PC-9 (cell line): ENCODE data around the gene CDH10. TPM values are rescaled to one million over a fixed set of nuclear protein-coding genes. Genes with fewer than 3 reads are reported as not detected.

Experiments
- BruUV-seq: library from RNA; stranded (reverse); fragments of 400-500 nt; replicated peaks from 2 replicates; lab custom pipeline; 2021; lab: Mats Ljungman, UMichigan
- CTCF ChIA-PET: fragments of 300-600 bp; sonication (Branson Sonifier 250); formaldehyde crosslinking; loops from one replicate; lab custom pipeline; 2022; ENCODE audit warnings: antibody characterized with exemption; lab: Charles Lee
- POLR2A ChIA-PET: fragments of 300-600 bp; sonication (Branson Sonifier 250); formaldehyde crosslinking; loops from one replicate; lab custom pipeline; 2022; ENCODE audit warnings: antibody characterized with exemption; ENCODE audit not compliant: unreplicated experiment; lab: Charles Lee
- DNase-seq, 2 experiments: peaks; one replicate each; pipeline versions ENCODE4 v3.0.0 to v3.0.0-alpha.2; 2015 to 2022; ENCODE audit warnings: mixed read lengths in 1 of 2
- H2AFZ ChIP-seq: fragments of 200-600 bp; sonication (generic); 2 replicates; pipeline ENCODE4 v1.8.1; 2017; ENCODE audit warnings: antibody characterized with exemption
- H3F3A ChIP-seq: fragments of 200-600 bp; sonication (generic); 2 replicates; pipeline ENCODE4 v1.8.1; 2017; ENCODE audit warnings: antibody characterized with exemption, mild to moderate bottlenecking, low read depth; ENCODE audit not compliant: insufficient read depth
- H3K27ac ChIP-seq: fragments of 200-600 bp; sonication (generic); 2 replicates; pipeline ENCODE4 v1.6.1; 2016; ENCODE audit warnings: mixed run types
- H3K27me3 ChIP-seq: fragments of 200-600 bp; sonication (generic); 2 replicates; pipeline ENCODE4 v1.6.1; 2016; ENCODE audit warnings: low read depth, mixed run types; ENCODE audit not compliant: insufficient read depth
- H3K36me3 ChIP-seq: fragments of 200-600 bp; sonication (generic); 2 replicates; pipeline ENCODE4 v1.6.1; 2016; ENCODE audit warnings: low read depth, mixed run types
- H3K4me1 ChIP-seq: fragments of 200-600 bp; sonication (generic); replicated peaks from 2 replicates; pipeline ENCODE4 v1.6.1; 2016; ENCODE audit warnings: mixed run types; ENCODE audit not compliant: insufficient read depth
- H3K4me2 ChIP-seq: fragments of 200-600 bp; sonication (generic); 2 replicates; pipeline ENCODE4 v1.6.1; 2017; ENCODE audit warnings: mixed run types
- H3K4me3 ChIP-seq: fragments of 200-600 bp; sonication (generic); 2 replicates; pipeline ENCODE4 v1.6.1; 2016; ENCODE audit warnings: mixed run types
- H3K79me2 ChIP-seq: fragments of 200-600 bp; sonication (generic); 2 replicates; pipeline ENCODE4 v1.6.1; 2017; ENCODE audit warnings: low read depth, mixed run types
- H3K9me2 ChIP-seq: fragments of 200-600 bp; sonication (generic); 2 replicates; pipeline ENCODE4 v1.8.1; 2017; ENCODE audit warnings: mild to moderate bottlenecking; ENCODE audit not compliant: insufficient read depth
- H3K9me3 ChIP-seq: fragments of 200-600 bp; sonication (generic); 2 replicates; pipeline ENCODE4 v1.8.1; 2016; ENCODE audit warnings: low read depth; ENCODE audit not compliant: insufficient read depth
- H4K20me1 ChIP-seq: fragments of 200-600 bp; sonication (generic); 2 replicates; pipeline ENCODE4 v1.8.1; 2017; ENCODE audit not compliant: insufficient read depth
- EZH2 ChIP-seq: fragments of 200-600 bp; sonication (generic); IDR thresholded peaks from 2 replicates; pipeline ENCODE4 v1.8.0; 2017; ENCODE audit warnings: antibody characterized with exemption, low read depth
- intact Hi-C: fragments of 100-400 bp; cut with micrococcal nuclease; formaldehyde crosslinking; loops from one replicate; pipeline ENCODE4 v1.10.0; 2022; ENCODE audit not compliant: unreplicated experiment
- total RNA-seq: library from RNA; stranded (reverse); gene quantifications from 2 replicates; pipeline ENCODE4 v1.2.3, GENCODE V29; 2021
- TF ChIP-seq, protein P1 (sequence below): fragments of 200-600 bp; sonication (generic); conservative IDR thresholded peaks from 2 replicates; pipeline ENCODE4 v1.6.1; 2017; ENCODE audit warnings: mixed run types, antibody characterized with exemption, mild to moderate bottlenecking, moderate library complexity

CDH10 gene
- total RNA-seq, 1 experiment from 2014 or later, result 0.20 TPM

DNA sequence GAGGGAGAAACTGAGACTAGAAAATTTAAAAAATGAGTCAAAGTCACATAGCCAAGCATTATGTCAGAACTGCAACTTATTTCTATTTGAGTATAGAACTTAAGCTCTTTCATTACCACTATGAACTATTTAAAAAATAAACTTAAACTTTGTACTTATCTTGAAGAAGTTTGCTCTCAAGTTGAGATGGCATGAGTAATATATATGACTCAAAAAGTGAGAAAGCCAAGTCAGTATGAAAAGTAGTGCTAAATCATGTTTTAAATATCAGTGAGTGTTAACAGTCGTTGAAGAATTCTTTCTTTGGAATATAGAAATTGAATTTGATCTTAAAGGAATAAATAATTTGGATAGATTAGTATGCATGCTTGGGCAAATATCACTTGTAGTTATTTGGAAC, 36.3 kb upstream of the CDH10 start:
- no peak overlapping the region for H3K27ac ChIP-seq
- no peaks in the 10 kb centered on the region for H3K27me3 ChIP-seq
- BruUV-seq, result no TSS peak
- no peak overlapping the region for H3K4me2 ChIP-seq
- ChIA-PET POLR2A (no interaction called here), CTCF (no interaction called here)
- no peaks in the 10 kb centered on the region for H3K36me3 ChIP-seq
- H3F3A ChIP-seq, result no peaks in the 10 kb centered on the region
- no peaks in the 10 kb centered on the region for H3K4me1 ChIP-seq
- H3K79me2 ChIP-seq, result no peaks in the 10 kb centered on the region
- TF ChIP-seq EZH2, result no peak
- TF ChIP-seq, protein P1, sequence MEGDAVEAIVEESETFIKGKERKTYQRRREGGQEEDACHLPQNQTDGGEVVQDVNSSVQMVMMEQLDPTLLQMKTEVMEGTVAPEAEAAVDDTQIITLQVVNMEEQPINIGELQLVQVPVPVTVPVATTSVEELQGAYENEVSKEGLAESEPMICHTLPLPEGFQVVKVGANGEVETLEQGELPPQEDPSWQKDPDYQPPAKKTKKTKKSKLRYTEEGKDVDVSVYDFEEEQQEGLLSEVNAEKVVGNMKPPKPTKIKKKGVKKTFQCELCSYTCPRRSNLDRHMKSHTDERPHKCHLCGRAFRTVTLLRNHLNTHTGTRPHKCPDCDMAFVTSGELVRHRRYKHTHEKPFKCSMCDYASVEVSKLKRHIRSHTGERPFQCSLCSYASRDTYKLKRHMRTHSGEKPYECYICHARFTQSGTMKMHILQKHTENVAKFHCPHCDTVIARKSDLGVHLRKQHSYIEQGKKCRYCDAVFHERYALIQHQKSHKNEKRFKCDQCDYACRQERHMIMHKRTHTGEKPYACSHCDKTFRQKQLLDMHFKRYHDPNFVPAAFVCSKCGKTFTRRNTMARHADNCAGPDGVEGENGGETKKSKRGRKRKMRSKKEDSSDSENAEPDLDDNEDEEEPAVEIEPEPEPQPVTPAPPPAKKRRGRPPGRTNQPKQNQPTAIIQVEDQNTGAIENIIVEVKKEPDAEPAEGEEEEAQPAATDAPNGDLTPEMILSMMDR, result no peak
- no peaks in the 10 kb centered on the region for H3K9me2 ChIP-seq
- H3K4me3 ChIP-seq, result no peak overlapping the region
- no peak for DNase-seq
- no peaks in the 10 kb centered on the region for H4K20me1 ChIP-seq
- H3K9me3 ChIP-seq, result no peaks in the 10 kb centered on the region
- no peak overlapping the region for H2AFZ ChIP-seq
- intact Hi-C loops, result no loop called here

DNA sequence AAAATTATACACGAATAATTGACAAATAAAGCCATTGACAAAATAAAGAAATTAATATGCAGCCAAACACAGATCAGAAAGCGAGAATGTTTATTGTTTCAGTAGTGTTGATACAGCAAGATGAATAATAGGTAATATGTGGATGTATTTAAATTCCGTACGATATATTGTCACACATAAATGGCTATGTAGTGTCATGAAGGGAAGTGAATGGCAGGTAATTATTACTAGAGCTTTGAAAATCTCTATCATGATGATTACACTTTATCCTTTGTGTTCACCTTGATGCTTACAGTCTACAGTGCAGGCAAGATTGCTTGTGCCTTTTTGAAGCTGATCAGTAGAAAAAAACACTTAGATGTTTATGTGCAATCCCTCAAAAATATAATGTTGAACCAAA, 23.3 kb upstream of the CDH10 start:
- CTCF ChIA-PET, result no interaction called here
- H3K9me3 ChIP-seq, result no peaks in the 10 kb centered on the region
- no peaks in the 10 kb centered on the region for H3F3A ChIP-seq
- no peaks in the 10 kb centered on the region for H3K79me2 ChIP-seq
- TF ChIP-seq EZH2, result no peak
- TF ChIP-seq, protein P1, result no peak
- no peaks in the 10 kb centered on the region for H3K27me3 ChIP-seq
- no peak for DNase-seq
- H3K9me2 ChIP-seq, result no peaks in the 10 kb centered on the region
- H3K4me1 ChIP-seq, result no peaks in the 10 kb centered on the region
- no peak overlapping the region for H2AFZ ChIP-seq
- no peaks in the 10 kb centered on the region for H4K20me1 ChIP-seq
- no peaks in the 10 kb centered on the region for H3K36me3 ChIP-seq
- POLR2A ChIA-PET, result no interaction called here
- H3K4me2 ChIP-seq, result no peak overlapping the region
- intact Hi-C loops, result no loop called here
- no TSS peak for BruUV-seq
- H3K27ac ChIP-seq, result no peak overlapping the region
- H3K4me3 ChIP-seq, result no peak overlapping the region

DNA sequence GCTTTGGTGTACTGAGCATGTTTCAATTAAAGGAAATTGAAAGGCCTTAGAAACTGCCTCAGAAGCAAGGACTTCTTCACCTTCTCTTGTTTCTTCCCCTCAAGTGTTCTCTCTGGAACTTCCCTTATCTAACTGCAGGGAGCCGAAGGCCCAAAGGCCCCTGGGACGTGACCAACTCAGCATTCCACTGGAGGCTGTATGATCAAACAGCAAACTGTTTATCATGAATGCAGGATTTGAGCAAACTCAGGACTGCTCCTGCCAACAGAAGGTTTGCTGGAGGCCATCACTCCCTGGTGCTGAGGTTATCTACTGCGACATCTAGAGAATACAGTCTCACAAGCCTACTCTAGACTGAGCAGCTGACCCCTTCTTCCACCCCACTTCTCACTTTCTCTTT, 4.8 kb upstream of the CDH10 start:
- Histone ChIP-seq H3F3A (no peaks in the 10 kb centered on the region), H3K27me3 (no peaks in the 10 kb centered on the region), H3K9me3 (no peaks in the 10 kb centered on the region), H3K4me1 (no peaks in the 10 kb centered on the region), H2AFZ (peak overlapping the region; percentile 48; the same call in 1 of the 2 replicates), H4K20me1 (no peaks in the 10 kb centered on the region), H3K36me3 (no peaks in the 10 kb centered on the region), H3K4me2 (no peak overlapping the region), H3K27ac (no peak overlapping the region), H3K79me2 (no peaks in the 10 kb centered on the region), H3K4me3 (no peak overlapping the region), H3K9me2 (no peaks in the 10 kb centered on the region)
- no TSS peak for BruUV-seq
- TF ChIP-seq, protein P1, result no peak
- TF ChIP-seq EZH2, result no peak
- POLR2A ChIA-PET, result no interaction called here
- DNase-seq, result no peak
- CTCF ChIA-PET, result no interaction called here
- intact Hi-C loops, result loop anchor here (10.0 kb wide), 1 partner anchor 645 kb away; no protein-coding TSS in a partner anchor
